OCI-LY1 (cell line): Measurements from ENCODE around the gene PDE4D.

ENCODE experiments used
- CTCF ChIP-seq: fragments of 200-600 bp; sonication (generic), shearing (Covaris generic); IDR thresholded peaks from 2 replicates; pipeline ENCODE4 v1.5.1; 2017; ENCODE audit warnings: mild to moderate bottlenecking, antibody characterized with exemption, low read length, moderate library complexity, mixed read lengths
- EZH2 ChIP-seq: fragments of 200-600 bp; sonication (generic), shearing (Covaris generic); IDR thresholded peaks from 2 replicates; pipeline ENCODE4 v1.8.0; 2017; ENCODE audit warnings: borderline replicate concordance, mixed run types, mild to moderate bottlenecking, antibody characterized with exemption, low read length, moderate library complexity, mixed read lengths

- no peak for TF ChIP-seq CTCF
- TF ChIP-seq EZH2, result no peak
Observed at GRCh38 chr5:59366784-59367183, 526.7 kb downstream of the PDE4D start.
